Left forelimb (tissue), 1 donor: ENCODE results near the gene IL20.

ENCODE experiments used
- DNase-seq: peaks from one replicate; pipeline ENCODE4 v3.0.0-alpha.2; 2018; ENCODE audit warnings: low spot score

The IL20 gene

GRCh38 chr1:206903687-206904086, 38.3 kb downstream of the IL20 start:
- no peak for DNase-seq

- no peak for DNase-seq
These were observed 39.2 kb downstream of the IL20 start for GRCh38 chr1:206904423-206905142.

- no peak for DNase-seq
These were observed 40.1 kb downstream of the IL20 start for GRCh38 chr1:206905295-206906164.

DNA sequence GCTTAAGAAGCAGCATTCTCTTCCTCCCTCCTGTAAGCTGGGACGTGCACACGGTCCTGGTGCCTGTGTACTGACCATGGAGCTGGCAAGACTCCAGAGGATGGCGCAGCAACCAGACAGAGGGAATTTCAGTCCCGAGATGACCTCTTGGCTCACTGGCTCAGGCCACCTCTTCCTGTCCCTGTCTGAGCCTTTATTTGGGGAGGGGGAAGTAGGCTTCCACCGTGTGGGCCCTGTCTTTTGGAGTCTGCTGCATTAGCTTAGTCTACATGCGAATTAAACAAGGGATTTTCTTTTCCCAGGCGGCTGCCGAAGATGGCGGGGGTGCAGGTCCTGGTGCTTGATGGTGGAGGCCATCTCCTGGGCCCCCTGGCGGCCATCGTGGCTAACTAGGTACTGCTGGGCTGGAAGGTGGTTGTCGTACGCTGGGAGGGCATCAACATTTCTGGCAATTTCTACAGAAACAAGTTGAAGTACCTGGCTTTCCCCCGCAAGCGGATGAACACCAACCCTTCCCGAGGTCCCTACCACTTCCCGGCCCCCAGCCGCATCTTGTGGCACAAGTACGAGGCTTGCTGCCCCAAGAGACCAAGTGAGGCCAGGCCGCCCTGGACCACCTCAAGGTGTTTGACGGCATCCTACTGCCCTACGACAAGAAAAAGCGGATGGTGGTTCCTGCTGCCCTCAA, 42.0 kb downstream of the IL20 start:
- DNase-seq = no peak

DNA sequence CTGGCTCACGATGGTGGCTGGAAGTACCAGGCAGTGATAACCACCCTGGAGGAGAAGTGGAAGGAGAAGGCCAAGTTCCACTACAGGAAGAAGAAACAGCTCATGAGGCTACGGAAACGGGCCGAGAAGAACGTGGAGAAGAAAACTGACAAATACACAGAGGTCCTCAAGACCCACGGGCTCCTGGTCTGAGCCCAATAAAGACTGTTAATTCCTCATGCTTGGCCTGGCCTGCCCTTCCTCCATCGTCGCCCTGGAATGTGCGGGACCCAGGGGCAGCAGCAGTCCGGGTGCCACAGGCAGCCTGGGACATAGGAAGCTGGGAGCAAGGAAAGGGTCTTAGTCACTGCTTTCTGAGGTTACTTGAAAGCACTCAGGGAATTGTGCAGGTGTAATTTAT, 42.6 kb downstream of the IL20 start:
- DNase-seq = no peak

DNA sequence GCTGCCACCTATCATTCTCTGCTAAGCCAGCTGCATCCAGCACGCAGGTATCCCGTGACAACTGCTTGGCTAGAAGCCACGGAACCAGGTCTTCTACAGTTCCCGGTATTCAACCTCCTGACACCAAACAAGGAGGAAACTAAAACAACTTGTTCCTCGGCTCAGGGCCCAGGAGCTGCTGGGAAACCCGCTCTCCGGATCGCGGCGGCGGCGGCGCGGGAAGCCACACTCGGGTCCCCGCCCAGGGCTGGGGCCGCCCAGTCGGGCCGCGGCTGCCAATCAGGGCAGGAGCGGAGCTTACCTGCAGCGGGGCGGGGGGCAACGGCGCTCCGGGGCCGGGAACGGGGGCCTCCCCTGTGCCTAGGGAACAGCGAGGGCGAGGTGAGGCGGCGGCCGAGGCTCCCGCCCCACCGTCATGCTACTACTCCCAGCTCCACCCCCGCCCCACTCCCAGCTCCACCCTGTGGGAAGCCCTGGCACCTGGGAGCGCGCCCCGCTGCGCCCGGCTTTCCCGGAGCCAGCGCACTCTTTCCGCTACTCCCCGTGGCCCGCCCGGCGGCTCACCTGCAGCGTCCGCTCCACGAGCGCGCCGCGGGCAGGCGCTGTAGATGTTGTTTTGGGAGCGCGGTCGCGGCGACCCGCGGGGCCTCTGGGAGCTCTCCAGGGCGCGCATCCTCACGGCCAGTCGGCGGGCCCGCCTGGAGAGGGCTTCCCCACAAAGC, 43.9 kb downstream of the IL20 start:
- no peak for DNase-seq

GRCh38 chr1:206909883-206910318, 44.5 kb downstream of the IL20 start:
- DNase-seq = no peak

- DNase-seq = no peak
These were observed 45.7 kb downstream of the IL20 start for GRCh38 chr1:206911064-206911663.

DNA sequence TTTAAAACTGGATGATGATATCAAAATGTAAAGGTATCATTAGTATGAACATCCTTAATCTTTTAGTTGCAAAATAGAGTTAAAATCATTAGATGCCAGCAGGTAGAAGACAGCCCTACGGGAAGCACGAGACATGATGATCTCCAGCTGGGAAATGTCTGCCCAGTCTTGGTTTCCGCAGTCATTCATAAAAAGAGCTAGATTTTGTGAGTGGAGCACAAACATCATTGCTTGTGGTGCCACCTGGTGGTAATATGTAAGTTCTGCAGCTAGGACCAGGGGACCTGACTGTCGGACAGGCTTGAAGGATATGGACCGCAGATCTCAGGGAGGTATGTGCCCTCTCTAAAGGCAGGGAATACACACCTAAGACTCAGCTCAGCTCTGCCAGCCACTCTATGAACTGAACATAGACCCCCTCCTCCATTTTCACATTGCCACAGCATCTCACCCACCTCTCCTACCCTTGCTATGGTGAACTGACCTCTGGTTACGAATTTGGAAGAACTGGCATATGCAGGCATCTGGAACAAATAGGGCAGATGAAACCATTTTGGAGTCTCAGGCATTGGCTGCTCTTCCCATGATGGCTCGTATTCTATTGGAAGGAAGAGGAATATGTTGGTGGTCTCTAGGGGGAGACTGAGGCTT, 47.1 kb downstream of the IL20 start:
- DNase-seq = peak; percentile 75

GRCh38 chr1:206913766-206914537, 48.5 kb downstream of the IL20 start:
- no peak for DNase-seq

DNA sequence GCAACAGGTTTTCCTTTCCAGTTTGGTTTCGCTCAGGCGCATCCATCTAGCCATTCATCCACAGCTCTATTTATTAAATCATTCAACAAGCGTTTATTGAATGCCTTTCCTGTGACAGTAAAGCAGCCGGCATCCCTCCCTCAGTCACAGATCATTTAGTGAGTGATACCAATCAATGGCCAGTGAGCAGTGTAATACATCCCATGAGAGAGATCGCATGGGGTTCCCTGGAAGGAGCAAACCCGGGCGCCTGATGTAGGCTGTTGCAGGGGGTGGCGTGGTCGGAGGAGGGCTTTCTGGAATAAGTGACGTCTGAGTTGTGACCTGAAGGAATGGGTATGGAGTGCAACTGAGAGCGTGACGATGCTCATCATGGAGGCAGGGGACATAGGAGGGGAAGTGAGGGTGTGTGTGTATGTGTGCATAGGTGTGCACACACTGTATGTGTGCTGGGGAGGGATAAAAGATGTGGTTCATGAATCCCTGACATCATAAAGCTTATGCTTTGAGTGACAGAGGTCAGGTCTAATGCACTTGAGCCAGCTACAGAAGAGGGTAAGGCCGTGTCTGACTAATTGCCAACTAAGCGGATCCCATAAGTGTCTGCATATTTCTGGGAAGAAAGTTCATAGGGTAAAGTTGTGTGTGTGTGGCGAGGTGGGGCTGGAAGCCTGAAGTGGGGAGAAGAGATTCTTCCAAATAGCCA, 49.8 kb downstream of the IL20 start:
- no peak for DNase-seq

GRCh38 chr1:206916000-206916709, 50.7 kb downstream of the IL20 start:
- no peak for DNase-seq

DNA sequence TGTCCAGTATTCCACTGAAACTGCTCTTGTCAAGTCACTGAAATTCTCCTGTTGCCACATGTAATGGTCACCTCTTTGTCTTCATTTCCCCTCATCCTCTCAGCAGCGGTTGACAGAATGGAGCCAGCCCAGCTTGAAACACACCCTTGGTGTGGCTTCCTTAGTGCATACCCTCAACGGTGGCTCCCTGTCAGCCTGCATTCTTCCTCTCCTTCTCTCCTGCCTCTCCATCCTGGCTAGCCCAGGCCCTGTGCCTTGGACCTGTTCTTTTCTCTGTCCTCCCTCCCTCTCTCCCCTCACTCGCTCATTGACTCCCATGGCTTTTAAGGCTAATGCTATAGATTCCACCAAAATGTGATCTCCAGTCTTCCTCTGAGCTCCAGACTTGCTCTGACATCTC, 52.7 kb downstream of the IL20 start:
- DNase-seq = no peak
